NB4 (cell line): ENCODE measurements around the gene C4BPA.

Experiments used
- DNase-seq: peaks from one replicate; pipeline ENCODE4 v3.0.0; 2010; ENCODE audit warnings: low read depth
- H3K4me3 ChIP-seq: one replicate; pipeline ENCODE4 v1.5.1; 2011; ENCODE audit warnings: mild to moderate bottlenecking, low read depth, low read length, moderate library complexity
- MYC ChIP-seq: IDR thresholded peaks from 2 replicates; pipeline ENCODE4 v1.6.1; 2011; ENCODE audit warnings: low read depth, low read length
- POLR2A ChIP-seq: IDR thresholded peaks from 2 replicates; pipeline ENCODE4 v1.6.1; 2011; ENCODE audit warnings: mild to moderate bottlenecking; ENCODE audit not compliant: insufficient read length; ENCODE audit errors: extremely low read depth
- TF ChIP-seq, protein P1 (sequence below): IDR thresholded peaks from one replicate; pipeline ENCODE4 v1.5.1; 2012; ENCODE audit warnings: low read depth, low read length
- TF ChIP-seq, protein P2 (sequence below): IDR thresholded peaks from 2 replicates; pipeline ENCODE4 v1.6.1; 2011; ENCODE audit warnings: low read depth, low read length

Gene C4BPA

DNA sequence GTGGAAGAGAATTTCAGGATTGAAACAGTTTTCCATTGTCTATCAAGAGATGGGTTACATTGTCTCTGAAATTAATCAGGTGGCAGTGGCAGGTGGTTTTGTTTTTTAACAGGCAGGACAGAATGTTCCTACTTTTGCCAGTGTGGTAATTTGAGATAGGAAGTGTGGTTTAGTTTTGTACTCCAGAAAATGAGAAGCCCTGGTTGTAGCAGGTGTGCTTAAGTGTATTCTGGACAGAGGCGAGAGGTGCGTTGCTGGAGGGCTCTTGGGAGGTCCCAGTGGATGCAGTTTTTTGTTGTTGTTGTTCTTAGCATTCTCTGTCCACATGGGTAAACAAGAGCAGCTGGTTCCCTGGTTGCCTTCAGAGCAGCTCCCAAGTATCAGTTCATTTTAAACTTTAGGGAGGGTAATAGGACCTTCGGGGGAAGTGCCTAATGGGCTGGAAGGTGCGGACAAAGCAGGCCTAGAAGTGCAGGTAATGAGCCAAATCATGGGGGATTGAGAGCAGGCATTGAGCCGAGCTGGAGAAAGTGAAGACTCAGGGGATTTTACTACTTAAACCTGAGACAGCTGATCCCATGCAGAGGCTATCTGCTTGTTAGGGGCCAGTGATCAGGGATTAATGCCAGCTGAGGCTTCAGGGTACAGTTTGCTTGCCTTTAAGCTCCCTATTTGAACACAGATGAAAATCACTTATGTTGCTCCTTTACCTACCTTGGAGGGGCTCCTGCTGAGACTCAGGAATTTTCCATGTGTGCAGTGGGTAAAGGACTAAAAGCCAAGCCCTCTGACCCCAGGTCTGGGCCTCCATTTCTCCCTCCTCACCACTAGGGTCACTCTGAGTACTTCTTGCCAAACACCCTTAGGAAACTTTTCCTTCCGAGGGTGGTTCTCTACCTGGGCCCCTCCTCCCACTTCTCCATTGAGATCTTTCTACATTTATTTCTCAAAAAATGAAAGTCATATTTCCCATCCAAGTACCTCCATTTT, 44.9 kb upstream of the C4BPA start:
- TF ChIP-seq, protein P1, sequence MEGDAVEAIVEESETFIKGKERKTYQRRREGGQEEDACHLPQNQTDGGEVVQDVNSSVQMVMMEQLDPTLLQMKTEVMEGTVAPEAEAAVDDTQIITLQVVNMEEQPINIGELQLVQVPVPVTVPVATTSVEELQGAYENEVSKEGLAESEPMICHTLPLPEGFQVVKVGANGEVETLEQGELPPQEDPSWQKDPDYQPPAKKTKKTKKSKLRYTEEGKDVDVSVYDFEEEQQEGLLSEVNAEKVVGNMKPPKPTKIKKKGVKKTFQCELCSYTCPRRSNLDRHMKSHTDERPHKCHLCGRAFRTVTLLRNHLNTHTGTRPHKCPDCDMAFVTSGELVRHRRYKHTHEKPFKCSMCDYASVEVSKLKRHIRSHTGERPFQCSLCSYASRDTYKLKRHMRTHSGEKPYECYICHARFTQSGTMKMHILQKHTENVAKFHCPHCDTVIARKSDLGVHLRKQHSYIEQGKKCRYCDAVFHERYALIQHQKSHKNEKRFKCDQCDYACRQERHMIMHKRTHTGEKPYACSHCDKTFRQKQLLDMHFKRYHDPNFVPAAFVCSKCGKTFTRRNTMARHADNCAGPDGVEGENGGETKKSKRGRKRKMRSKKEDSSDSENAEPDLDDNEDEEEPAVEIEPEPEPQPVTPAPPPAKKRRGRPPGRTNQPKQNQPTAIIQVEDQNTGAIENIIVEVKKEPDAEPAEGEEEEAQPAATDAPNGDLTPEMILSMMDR: no peak
- TF ChIP-seq, protein P2, sequence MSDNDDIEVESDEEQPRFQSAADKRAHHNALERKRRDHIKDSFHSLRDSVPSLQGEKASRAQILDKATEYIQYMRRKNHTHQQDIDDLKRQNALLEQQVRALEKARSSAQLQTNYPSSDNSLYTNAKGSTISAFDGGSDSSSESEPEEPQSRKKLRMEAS: no peak
- TF ChIP-seq POLR2A: no peak
- no peak for TF ChIP-seq MYC
- no peak for DNase-seq
- no peak overlapping the region for H3K4me3 ChIP-seq

DNA sequence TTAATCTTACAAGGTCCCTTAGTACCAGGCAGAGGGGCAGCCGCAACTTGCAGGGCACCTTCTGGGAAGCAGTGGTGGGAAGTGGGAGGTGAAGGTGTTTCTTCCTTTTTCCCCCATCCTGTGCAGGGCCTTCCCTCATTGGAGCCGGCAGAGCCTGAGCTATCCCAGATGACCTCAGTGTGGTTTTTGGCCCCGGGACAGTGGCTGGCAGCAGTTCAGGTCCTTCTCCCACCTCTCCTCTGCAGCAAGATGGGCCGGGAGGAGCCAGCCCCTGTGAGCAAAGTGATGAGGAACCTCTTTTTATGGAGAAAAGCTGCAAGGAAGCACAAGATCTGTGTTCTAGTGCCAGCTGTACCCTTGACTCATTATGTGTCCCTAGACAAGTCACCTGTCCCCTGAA, 44.2 kb upstream of the C4BPA start:
- TF ChIP-seq, protein P2: no peak
- TF ChIP-seq MYC (no peak), POLR2A (no peak)
- TF ChIP-seq, protein P1: no peak
- H3K4me3 ChIP-seq: no peak overlapping the region
- DNase-seq: no peak

DNA sequence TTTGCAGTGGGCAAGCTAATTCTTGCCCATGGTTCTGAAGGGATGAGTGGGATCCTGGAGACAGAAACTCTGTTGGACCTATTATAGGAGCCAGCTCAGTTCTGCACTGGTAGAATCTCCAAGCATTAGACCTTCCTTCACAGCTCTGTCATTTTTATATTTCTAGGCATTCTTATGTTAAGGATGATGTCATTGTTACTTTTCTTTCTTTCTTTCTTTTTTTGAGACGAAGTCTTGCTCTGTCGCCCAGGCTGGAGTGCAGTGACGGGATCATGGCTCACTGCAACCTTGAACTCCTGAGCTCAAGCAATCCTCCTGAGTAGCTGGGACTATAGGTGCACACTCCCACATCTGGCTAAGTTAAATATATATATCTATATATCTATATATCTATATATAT, 43.4 kb upstream of the C4BPA start:
- no peak for TF ChIP-seq MYC
- TF ChIP-seq, protein P1: no peak
- TF ChIP-seq, protein P2: no peak
- TF ChIP-seq POLR2A: no peak
- H3K4me3 ChIP-seq: no peak overlapping the region
- no peak for DNase-seq

DNA sequence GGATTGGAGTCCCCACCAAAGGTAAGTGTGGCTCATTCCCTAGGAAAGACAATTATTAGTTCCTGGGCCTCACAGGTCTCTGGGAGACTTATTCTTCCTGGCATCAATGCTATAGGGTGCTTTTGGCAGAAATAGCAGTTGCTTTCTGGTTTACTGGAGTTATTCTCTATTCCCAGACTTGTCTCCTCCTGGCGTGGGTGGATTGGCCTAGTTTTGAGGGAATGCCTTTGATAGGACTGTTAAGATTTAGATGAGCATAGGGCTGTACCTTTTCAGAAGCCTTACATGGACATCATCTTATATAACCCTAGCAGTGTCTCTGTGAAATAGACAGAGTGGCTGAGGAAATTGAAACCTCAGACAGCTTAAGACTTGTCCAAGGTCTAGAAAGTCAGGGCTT, 42.0 kb upstream of the C4BPA start:
- TF ChIP-seq, protein P2: no peak
- no peak for DNase-seq
- no peak overlapping the region for H3K4me3 ChIP-seq

DNA sequence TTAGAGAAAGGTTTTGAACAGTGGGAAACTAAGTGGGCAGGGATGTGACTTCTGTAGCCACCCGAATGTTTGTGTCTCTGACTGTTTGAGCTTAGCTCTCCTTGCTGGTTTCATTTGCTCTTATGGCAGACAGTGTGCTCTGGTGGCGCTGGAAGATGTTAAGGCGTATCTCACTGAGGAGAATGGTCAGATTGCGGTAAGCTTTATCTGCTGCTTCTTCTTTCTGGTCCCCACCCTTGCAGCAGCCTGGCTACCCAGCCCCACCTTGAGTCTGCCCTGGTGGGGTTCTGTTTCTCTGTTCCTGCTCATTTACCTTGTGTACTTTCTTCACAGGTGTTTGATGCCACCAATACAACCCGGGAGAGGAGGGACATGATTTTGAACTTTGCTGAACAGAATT, 41.0 kb upstream of the C4BPA start:
- no peak overlapping the region for H3K4me3 ChIP-seq
- TF ChIP-seq POLR2A (no peak), MYC (no peak)
- TF ChIP-seq, protein P1: no peak
- TF ChIP-seq, protein P2: no peak
- DNase-seq: no peak

DNA sequence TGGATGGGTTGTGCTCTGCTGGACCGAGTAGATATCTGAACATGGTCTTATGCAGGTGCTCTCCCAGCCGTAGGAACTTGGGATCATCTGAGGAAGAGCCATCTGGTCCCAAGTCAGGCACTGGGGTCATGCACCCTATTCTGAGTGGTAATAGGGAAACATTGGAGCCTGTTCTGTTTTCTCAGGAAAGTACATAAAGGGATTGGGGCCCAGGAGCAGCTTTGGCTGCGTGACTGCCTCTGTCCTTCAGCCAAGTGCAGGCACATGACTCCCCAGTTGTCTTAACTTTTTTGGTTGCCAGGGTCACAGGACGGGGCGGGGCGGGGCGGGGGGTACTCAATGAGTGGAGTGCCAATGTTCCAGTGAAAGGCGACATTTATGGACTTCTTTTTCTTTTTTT, 39.5 kb upstream of the C4BPA start:
- no peak overlapping the region for H3K4me3 ChIP-seq
- TF ChIP-seq, protein P2: no peak
- TF ChIP-seq MYC (no peak), POLR2A (no peak)
- TF ChIP-seq, protein P1: no peak
- DNase-seq: no peak
